K562 (cell line): ENCODE data around the gene HSPA1L. TPM values are rescaled to one million over a fixed set of nuclear protein-coding genes. Genes with fewer than 3 reads are reported as not detected.
A peak's percentile ranks its signal among the peaks of the same experiment; 100 is the strongest.

Source experiments
- BDP1 ChIP-seq: IDR thresholded peaks from 3 replicates; pipeline ENCODE4 v1.6.1; 2011; ENCODE audit not compliant: insufficient read length, insufficient read depth
- DNMT1 ChIP-seq: fragments of 450-650 bp; IDR thresholded peaks from 2 replicates; pipeline ENCODE4 v1.6.1; 2016; ENCODE audit warnings: antibody characterized with exemption, mild to moderate bottlenecking
- FOXM1 ChIP-seq, 2 experiments: fragments of 450-650 bp in 1 of 2; sonication (generic) in 1 of 2; formaldehyde crosslinking in 1 of 2; IDR thresholded peaks; 2 replicates each; pipeline versions ENCODE4 v1.6.1 to v1.9.0; 2017 to 2022; ENCODE audit warnings: low read depth in 2 of 2, mild to moderate bottlenecking in 2 of 2, missing genetic modification reagents in 1 of 2, moderate library complexity in 1 of 2
- FOXO4 ChIP-seq: fragments of 450-650 bp; formaldehyde crosslinking; IDR thresholded peaks from 2 replicates; pipeline ENCODE4 v1.4.0; 2020; ENCODE audit warnings: mild to moderate bottlenecking, moderate library complexity
- HMG20A ChIP-seq: fragments of 450-650 bp; formaldehyde crosslinking; conservative IDR thresholded peaks from 2 replicates; pipeline ENCODE4 v1.4.0; 2020; ENCODE audit warnings: mild to moderate bottlenecking, mixed read lengths
- HNRNPK ChIP-seq: fragments of 200-400 bp; formaldehyde crosslinking; IDR thresholded peaks from one replicate; pipeline ENCODE4 v1.6.1; 2018; ENCODE audit warnings: mild to moderate bottlenecking, low read depth, low read length; ENCODE audit not compliant: poor library complexity, severe bottlenecking
- ILK ChIP-seq: fragments of 450-650 bp; IDR thresholded peaks from 2 replicates; pipeline ENCODE4 v1.6.1; 2016; ENCODE audit warnings: missing genetic modification characterization, low read depth, mild to moderate bottlenecking, missing compliant biosample characterization, moderate library complexity, borderline replicate concordance
- KLF16 ChIP-seq: IDR thresholded peaks from 2 replicates; pipeline ENCODE4 v1.6.1; 2016; ENCODE audit warnings: antibody characterized with exemption
- LARP7 ChIP-seq: fragments of 450-650 bp; IDR thresholded peaks from 2 replicates; pipeline ENCODE4 v1.6.1; 2016
- POLR3G ChIP-seq: IDR thresholded peaks from 2 replicates; pipeline ENCODE4 v1.6.1; 2011; ENCODE audit not compliant: insufficient read length, insufficient replicate concordance; ENCODE audit errors: extremely low read depth
- POU5F1 ChIP-seq: fragments of 150-350 bp; IDR thresholded peaks from 2 replicates; pipeline ENCODE4 v1.6.1; 2014; ENCODE audit warnings: borderline replicate concordance, low read length, low read depth, mild to moderate bottlenecking; ENCODE audit not compliant: partially characterized antibody
- STAT6 ChIP-seq: sonication (generic); formaldehyde crosslinking; IDR thresholded peaks from 2 replicates; pipeline ENCODE4 v1.8.1; 2023; ENCODE audit warnings: mild to moderate bottlenecking, missing genetic modification reagents
- TAF7 ChIP-seq: fragments of 450-650 bp; IDR thresholded peaks from 2 replicates; pipeline ENCODE4 v1.6.1; 2016; ENCODE audit warnings: missing genetic modification characterization, missing compliant biosample characterization
- TBP ChIP-seq: optimal IDR thresholded peaks from 2 replicates; pipeline ENCODE3; 2011; ENCODE audit warnings: low read depth, low read length, improper control_type of control experiment
- YBX1 ChIP-seq: fragments of 450-650 bp; IDR thresholded peaks from 2 replicates; pipeline ENCODE4 v1.7.1; 2016; ENCODE audit warnings: mild to moderate bottlenecking
- ZBTB43 ChIP-seq: sonication (generic); formaldehyde crosslinking; IDR thresholded peaks from 2 replicates; pipeline ENCODE4 v1.8.0; 2023; ENCODE audit warnings: mild to moderate bottlenecking, missing genetic modification reagents
- ZC3H8 ChIP-seq: fragments of 450-650 bp; IDR thresholded peaks from 2 replicates; pipeline ENCODE4 v1.6.1; 2017
- ZFX ChIP-seq: sonication (generic); formaldehyde crosslinking; IDR thresholded peaks from 2 replicates; pipeline ENCODE4 v1.8.0; 2022; ENCODE audit warnings: mild to moderate bottlenecking, missing genetic modification reagents, moderate library complexity
- ZNF121 ChIP-seq: sonication (generic); formaldehyde crosslinking; conservative IDR thresholded peaks from 2 replicates; pipeline ENCODE4 v1.8.0; 2022; ENCODE audit warnings: missing genetic modification reagents
- ZNF282 ChIP-seq: sonication (generic); formaldehyde crosslinking; IDR thresholded peaks from 2 replicates; pipeline ENCODE4 v1.8.1; 2023; ENCODE audit warnings: missing genetic modification reagents
- ZNF384 ChIP-seq: IDR thresholded peaks from 2 replicates; pipeline ENCODE4 v1.6.1; 2012; ENCODE audit warnings: low read depth, low read length, improper control_type of control experiment
- ZNF445 ChIP-seq: fragments of 250-450 bp; sonication (Bioruptor Pico); IDR thresholded peaks from 2 replicates; pipeline ENCODE4 v1.4.0; 2020; ENCODE audit warnings: low read depth, mild to moderate bottlenecking, moderate library complexity
- ZNF584 ChIP-seq: fragments of 200-800 bp; sonication (Bioruptor generic); IDR thresholded peaks from 2 replicates; pipeline ENCODE4 v1.6.1; 2016; ENCODE audit warnings: low read depth, mild to moderate bottlenecking, missing genetic modification characterization, missing compliant biosample characterization
- ZNF696 ChIP-seq: fragments of 250-450 bp; sonication (Bioruptor Pico); conservative IDR thresholded peaks from 2 replicates; pipeline ENCODE4 v1.4.0; 2020; ENCODE audit warnings: mild to moderate bottlenecking, moderate library complexity
- ZSCAN32 ChIP-seq: fragments of 450-650 bp; formaldehyde crosslinking; IDR thresholded peaks from 2 replicates; pipeline ENCODE4 v1.4.0; 2020; ENCODE audit warnings: mild to moderate bottlenecking, moderate library complexity
- polyA plus RNA-seq, 8 experiments: library from polyadenylated mRNA; depleted of rRNA in 4 of 8; stranded (reverse) in 5 of 8; unstranded in 3 of 8; fragments of >200 nt; fragmentation: Nextera tagmentation in 2 of 8; fragmentation: Illumina TruSeq in 1 of 8; extraction: Ambion mirVana in 2 of 8; extraction: Trizol in 1 of 8; gene quantifications; 2 replicates each; pipeline versions ENCODE4 v1.2.1 to v1.2.3, GENCODE V29; 2011 to 2014; ENCODE audit warnings: inconsistent platforms in 1 of 8, missing spikeins in 1 of 8
- total RNA-seq, 7 experiments: library from RNA; depleted of rRNA in 6 of 7; stranded (reverse); fragments of >200 nt in 6 of 7; fragmentation: Illumina TruSeq in 2 of 7; extraction: Trizol in 2 of 7; gene quantifications; 2 replicates each; pipeline versions ENCODE4 v1.2.1 to v1.2.3, GENCODE V29; 2011 to 2021; ENCODE audit warnings: low replicate concordance in 1 of 7

Gene HSPA1L
- total and polyA plus RNA-seq, 9 of the 15 experiments (the other 6 are each of a cell fraction or from before 2014, with no cell fraction given): 0.14 to 2.1 (median 1.3) TPM

GRCh38 chr6:31836047-31836473 is 21.0 kb upstream of the HSPA1L start (continued):
- TF ChIP-seq ILK (tag) (no peak), ZFX (no peak; the same call in 1 of the 2 replicates), ZNF282 (CRISPR knock-in tag) (no peak), FOXO4 (CRISPR knock-in tag) (no peak), HMG20A (CRISPR knock-in tag) (no peak), HNRNPK (no peak), LARP7 (peak; percentile 3; the same call in 1 of the 2 replicates), ZNF584 (CRISPR knock-in tag) (no peak), TAF7 (tag) (no peak), ZNF384 (0 out of 2 replicates have a peak, but pooled peaks have one; percentile 3), BDP1 (no peak), KLF16 (no peak), STAT6 (no peak), POLR3G (no peak), ZBTB43 (CRISPR knock-in tag) (no peak), ZNF696 (no peak), ZNF121 (CRISPR knock-in tag) (no peak), YBX1 (no peak), FOXM1 (IDR thresholded peaks at IDR 0.05; ENCODE audit: low read depth) (no peak), FOXM1 (CRISPR knock-in tag; IDR thresholded peaks at IDR 0.05; ENCODE audit: low read depth) (no peak), ZNF445 (no peak), DNMT1 (no peak), TBP (no peak), ZC3H8 (no peak), POU5F1 (no peak), ZSCAN32 (CRISPR knock-in tag) (no peak)
